Skeletal muscle tissue (tissue), 4 donors: ENCODE measurements around the gene CHPF. TPM values are rescaled to one million over a fixed set of nuclear protein-coding genes. Genes with fewer than 3 reads are reported as not detected.

ENCODE experiments used
- H3K27ac ChIP-seq: one replicate; pipeline ENCODE4 v1.7.0; 2013; ENCODE audit warnings: mild to moderate bottlenecking, low read depth, low read length, inconsistent platforms
- H3K27me3 ChIP-seq, 3 donors: one replicate each; pipeline ENCODE4 v1.7.0; 2013; ENCODE audit warnings: low read length in 3 of 3; ENCODE audit not compliant: control insufficient read depth in 3 of 3, insufficient read depth in 3 of 3
- H3K36me3 ChIP-seq, 3 donors: one replicate each; pipeline ENCODE4 v1.7.0; 2013; ENCODE audit warnings: low read length in 3 of 3; ENCODE audit not compliant: control insufficient read depth in 3 of 3, insufficient read depth in 3 of 3
- H3K4me1 ChIP-seq, 3 donors: one replicate each; pipeline ENCODE4 v1.7.0; 2013; ENCODE audit warnings: low read length in 3 of 3, mild to moderate bottlenecking in 3 of 3; ENCODE audit not compliant: control insufficient read depth in 3 of 3, insufficient read depth in 3 of 3
- H3K4me3 ChIP-seq, 3 donors: one replicate each; pipeline ENCODE4 v1.7.0; 2013; ENCODE audit warnings: low read length in 3 of 3
- H3K9ac ChIP-seq, 3 donors: one replicate each; pipeline ENCODE4 v1.7.0; 2013; ENCODE audit warnings: low read length in 3 of 3, mild to moderate bottlenecking in 3 of 3, moderate library complexity in 2 of 3, low read depth in 1 of 3
- H3K9me3 ChIP-seq, 3 donors: one replicate each; pipeline ENCODE4 v1.7.0; 2013; ENCODE audit warnings: low read length in 3 of 3; ENCODE audit not compliant: control insufficient read depth in 3 of 3
- total RNA-seq: library from RNA; depleted of rRNA; stranded (reverse); fragments of >200 nt; gene quantifications from one replicate; pipeline ENCODE4 v1.2.3, GENCODE V29; 2014
- donor health status: Osteomylitis.

Gene CHPF
- total RNA-seq, 1 donor from 2014 or later, result 33.4 TPM

DNA sequence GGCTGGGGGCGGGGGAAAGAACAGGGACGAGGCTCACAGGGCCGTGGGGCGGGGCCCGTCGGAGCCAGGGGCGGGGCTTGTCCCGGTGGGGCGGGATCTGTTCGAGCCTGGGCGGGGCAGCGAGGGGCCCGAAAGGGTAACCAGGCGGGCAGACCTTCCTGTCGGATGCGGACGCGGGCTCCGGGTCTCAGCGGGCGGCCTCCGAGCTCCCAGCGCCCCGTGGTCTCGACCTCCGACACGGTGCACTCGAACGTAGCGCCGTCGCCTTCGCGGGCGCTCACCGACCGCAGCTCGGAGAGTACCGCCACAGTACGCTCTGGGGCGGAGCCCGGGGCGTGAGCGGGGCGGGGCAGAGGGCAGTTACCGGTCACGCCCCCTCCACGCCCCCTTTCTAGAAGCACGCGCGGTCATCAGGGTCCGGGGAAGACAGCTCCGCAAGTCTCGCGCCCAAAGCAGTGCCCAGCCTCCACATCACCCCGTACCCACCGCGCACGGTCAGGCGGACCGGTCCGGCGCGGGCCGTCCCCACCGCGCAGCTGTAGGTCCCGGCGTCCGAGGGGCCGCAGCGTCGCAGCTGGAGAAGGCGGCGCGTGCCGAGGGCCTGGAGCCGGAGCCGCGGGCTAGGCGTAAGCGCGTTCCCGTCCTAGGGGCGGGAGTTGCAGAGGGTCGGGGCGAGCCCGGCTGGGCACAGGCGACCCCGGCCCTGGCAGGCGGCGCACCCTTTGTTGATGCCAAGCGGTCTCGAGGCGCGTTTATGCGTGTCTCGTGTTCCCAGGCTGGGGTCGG lies 9.0 kb upstream of the CHPF start:
- Histone ChIP-seq H3K27ac (no peak overlapping the region), H3K9me3 (no peaks in the 10 kb centered on the region), H3K36me3 (peaks cover 26 to 34% (median 28%) of the 10 kb centered on the region in 3 donors), H3K4me3 (peak overlapping the region; percentile 23 to 70 (median 67)), H3K9ac (peak overlapping the region in 2 of 3 donors; percentile 23 to 62), H3K4me1 (peaks cover 11 to 14% (median 12%) of the 10 kb centered on the region in 3 donors), H3K27me3 (peaks cover 8 to 16% (median 8%) of the 10 kb centered on the region in 3 donors)

DNA sequence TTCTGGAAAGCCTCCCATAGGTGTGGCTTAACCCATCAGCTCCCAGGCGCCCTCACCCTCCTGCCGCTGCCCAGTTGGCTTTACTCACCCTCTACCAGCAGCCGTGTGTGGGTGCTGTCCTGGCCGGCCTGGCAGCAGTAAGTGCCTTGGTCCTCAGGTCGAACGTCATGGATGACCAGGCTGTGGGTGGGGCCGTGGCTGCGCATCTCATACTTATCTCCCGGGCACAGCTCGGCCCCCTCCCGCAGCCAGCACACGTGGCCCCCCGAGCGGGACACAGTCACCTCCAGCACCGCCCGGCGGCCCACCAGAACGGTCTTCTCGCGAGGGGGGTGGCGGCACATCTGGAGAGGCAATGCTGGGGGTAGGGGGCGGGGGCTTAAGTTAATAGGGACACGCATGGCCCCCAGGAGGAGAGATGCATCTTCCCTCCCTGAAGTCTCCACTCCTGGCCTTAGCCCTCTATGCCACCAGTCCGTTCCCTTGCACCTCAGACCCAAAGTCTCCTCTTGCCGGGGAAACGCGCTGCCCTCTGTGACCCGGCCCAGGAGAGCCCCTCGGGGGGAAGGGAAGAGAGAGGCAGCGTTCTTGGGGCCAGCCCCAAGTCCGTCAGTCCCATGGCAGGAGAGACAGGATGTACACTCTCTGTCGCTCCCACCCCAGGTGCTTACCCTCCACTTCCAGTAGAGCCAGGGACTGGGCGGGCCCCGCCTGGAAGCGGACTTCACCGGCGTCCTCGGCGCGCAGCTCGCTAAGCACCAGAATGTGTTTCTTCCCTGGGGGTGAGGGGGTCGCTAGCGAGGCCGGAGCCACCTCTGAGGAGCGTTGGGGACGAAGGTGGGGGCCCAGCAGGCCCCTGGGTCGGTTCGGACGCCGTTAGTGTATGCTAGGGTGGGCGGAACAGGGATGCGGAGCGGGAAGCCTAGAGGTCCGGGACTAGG lies 8.1 kb upstream of the CHPF start:
- peaks cover 20 to 27% (median 24%) of the 10 kb centered on the region in 3 donors for H3K36me3 ChIP-seq
- no peak overlapping the region for H3K27ac ChIP-seq
- peaks cover 11 to 14% (median 12%) of the 10 kb centered on the region in 3 donors for H3K4me1 ChIP-seq
- peaks cover 8 to 16% (median 8%) of the 10 kb centered on the region in 3 donors for H3K27me3 ChIP-seq
- peak overlapping the region in 2 of 3 donors; percentile 49 to 67 for H3K4me3 ChIP-seq
- no peaks in the 10 kb centered on the region for H3K9me3 ChIP-seq
- H3K9ac ChIP-seq, result peak overlapping the region in 1 of 3 donors; percentile 25

DNA sequence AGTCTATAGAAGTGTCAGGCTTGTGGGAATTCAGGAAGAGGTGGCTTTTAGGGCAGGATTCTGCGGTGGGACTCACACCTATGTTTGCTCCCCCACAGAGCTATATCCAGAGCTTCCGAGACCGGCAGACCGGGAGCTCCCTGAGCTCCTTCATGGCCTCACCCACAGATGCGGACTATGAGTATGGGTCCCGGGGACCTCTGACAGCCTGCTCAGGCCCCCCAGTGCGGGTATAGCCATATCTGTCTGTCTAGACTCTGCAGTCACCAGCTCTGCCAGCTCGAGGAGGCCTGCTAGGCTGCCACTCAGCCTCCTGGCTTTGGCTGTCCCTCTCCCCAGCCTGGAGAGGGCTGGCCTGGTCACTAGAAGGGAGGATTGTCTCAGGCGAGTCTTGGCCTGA lies 6.0 kb upstream of the CHPF start:
- Histone ChIP-seq H3K36me3 (peaks cover 9 to 12% (median 10%) of the 10 kb centered on the region in 3 donors), H3K9ac (no peak overlapping the region), H3K27ac (no peak overlapping the region), H3K4me1 (peaks cover 12 to 15% (median 14%) of the 10 kb centered on the region in 3 donors), H3K9me3 (no peaks in the 10 kb centered on the region), H3K27me3 (peaks cover 8 to 16% (median 14%) of the 10 kb centered on the region in 3 donors), H3K4me3 (no peak overlapping the region)

DNA sequence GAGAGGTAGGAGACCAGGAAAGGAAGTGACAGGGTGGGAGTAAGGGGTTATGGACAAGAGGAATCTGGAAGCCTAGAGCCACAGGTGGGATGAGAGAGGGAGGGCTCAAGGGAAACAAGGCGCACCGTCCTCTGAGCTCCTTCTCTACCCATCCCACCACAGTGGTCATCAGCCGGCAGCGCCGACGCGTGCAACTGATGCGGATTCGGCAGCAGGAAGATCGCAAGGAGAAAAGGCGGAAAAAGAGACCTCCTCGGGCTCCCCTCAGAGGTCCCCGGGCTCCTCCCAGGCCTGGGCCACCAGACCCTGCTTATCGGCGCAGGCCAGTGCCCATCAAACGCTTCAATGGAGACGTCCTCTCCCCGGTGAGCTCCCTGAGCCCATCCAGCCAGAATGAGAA lies 5.4 kb upstream of the CHPF start:
- no peak overlapping the region for H3K27ac ChIP-seq
- peaks cover 18 to 21% (median 21%) of the 10 kb centered on the region in 3 donors for H3K4me1 ChIP-seq
- no peak overlapping the region for H3K9ac ChIP-seq
- H3K27me3 ChIP-seq, result peaks cover 8 to 14% (median 10%) of the 10 kb centered on the region in 3 donors
- H3K36me3 ChIP-seq, result peaks cover 4 to 6% (median 5%) of the 10 kb centered on the region in 3 donors
- no peak overlapping the region for H3K4me3 ChIP-seq
- no peaks in the 10 kb centered on the region for H3K9me3 ChIP-seq

DNA sequence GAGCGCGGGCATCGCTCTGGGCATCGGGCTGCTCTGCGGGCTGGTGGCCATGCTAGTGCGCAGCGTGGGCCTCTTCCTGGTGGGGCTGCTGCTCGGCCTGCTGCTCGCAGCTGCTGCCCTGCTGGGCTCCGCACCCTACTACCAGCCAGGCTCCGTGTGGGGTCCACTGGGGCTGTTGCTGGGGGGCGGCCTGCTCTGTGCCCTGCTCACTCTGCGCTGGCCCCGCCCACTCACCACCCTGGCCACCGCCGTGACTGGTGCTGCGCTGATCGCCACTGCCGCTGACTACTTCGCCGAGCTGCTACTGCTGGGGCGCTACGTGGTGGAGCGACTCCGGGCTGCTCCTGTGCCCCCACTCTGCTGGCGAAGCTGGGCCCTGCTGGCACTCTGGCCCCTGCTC lies 4.0 kb upstream of the CHPF start:
- H3K9ac ChIP-seq, result no peak overlapping the region
- peaks cover 16 to 17% (median 16%) of the 10 kb centered on the region in 3 donors for H3K4me1 ChIP-seq
- H3K9me3 ChIP-seq, result no peaks in the 10 kb centered on the region
- H3K27ac ChIP-seq, result no peak overlapping the region
- peaks cover 0 to 5% (median 2%) of the 10 kb centered on the region in 3 donors for H3K36me3 ChIP-seq
- H3K4me3 ChIP-seq, result no peak overlapping the region
- H3K27me3 ChIP-seq, result peaks cover 0 to 6% (median 3%) of the 10 kb centered on the region in 3 donors

DNA sequence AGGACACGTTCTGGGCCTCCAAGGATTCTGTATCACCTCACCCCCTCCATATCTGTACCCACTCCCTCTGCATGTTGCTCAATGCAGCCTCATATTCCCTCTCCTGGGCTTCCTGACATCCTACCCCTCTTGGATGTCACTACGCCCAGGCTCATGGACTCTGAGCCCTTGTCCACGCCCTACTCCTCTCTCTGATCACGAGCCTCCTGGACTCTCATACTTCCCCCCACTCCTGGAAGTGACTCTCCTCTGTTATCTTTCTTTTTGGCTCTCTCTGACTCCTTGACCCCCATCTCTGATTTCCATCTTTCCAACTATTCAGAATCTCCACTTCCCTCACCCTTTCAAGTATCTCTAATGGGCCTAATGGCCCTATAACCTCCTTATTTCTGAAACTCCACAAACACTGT lies 2.3 kb upstream of the CHPF start:
- H3K27me3 ChIP-seq, result peaks cover 0 to 6% (median under 1%) of the 10 kb centered on the region in 3 donors
- no peak overlapping the region for H3K27ac ChIP-seq
- no peak overlapping the region for H3K9ac ChIP-seq
- H3K4me1 ChIP-seq, result peaks cover 21 to 28% (median 24%) of the 10 kb centered on the region in 3 donors
- H3K36me3 ChIP-seq, result peaks cover 1 to 7% (median 6%) of the 10 kb centered on the region in 3 donors
- no peaks in the 10 kb centered on the region for H3K9me3 ChIP-seq
- H3K4me3 ChIP-seq, result no peak overlapping the region

DNA sequence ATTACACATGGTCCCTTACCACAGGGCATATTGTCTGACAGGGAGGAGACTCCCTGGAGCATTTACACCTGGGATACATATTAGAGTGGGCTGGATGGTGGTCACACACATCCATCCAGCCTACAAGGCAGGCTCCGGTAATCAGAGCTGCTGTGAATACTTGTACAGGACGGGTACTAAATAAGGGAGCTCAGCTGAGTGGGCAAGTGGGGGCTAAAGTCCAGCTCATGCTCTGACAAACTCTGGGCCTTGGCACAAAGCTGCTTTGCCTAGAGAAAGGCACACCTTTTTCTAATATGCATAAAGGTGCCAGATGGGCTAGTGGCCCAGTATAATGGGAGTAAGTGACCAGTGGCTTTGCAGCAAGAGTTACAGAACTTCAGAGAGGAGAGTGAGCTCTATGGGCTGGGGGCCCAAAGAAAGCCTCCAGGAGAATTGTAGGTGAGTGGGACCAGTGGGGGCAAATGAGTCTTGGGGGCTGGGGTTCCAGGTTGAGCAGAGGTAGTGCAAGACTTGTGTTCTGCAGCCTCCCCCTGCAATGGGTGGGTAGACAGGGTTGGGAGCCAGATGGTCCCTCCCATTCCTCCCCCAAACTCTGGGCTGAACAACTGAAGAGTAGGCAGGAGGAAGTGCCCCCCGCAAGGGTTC lies 1.8 kb upstream of the CHPF start:
- Histone ChIP-seq H3K27me3 (peaks cover 0 to 6% (median 0%) of the 10 kb centered on the region in 3 donors), H3K4me1 (peaks cover 21 to 28% (median 24%) of the 10 kb centered on the region in 3 donors), H3K9me3 (no peaks in the 10 kb centered on the region), H3K27ac (no peak overlapping the region), H3K36me3 (peaks cover 5 to 10% (median 7%) of the 10 kb centered on the region in 3 donors), H3K9ac (no peak overlapping the region), H3K4me3 (no peak overlapping the region)

DNA sequence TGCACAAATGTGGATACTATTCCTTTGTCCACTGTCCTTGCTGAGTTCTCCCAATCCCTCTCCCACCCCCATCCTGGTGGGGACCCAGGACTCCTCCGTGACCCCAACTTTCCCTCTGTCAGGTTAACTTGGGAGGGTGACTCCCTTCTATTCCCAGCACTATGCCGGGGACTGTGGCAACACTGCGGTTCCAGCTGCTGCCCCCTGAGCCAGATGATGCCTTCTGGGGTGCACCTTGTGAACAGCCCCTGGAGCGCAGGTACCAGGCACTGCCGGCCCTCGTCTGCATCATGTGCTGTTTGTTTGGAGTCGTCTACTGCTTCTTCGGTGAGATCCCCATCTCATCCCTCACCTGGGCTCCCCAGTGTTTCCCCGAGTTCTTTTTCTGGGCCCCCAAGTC lies 958 bp upstream of the CHPF start:
- H3K27me3 ChIP-seq, result peaks cover 0 to 6% (median 0%) of the 10 kb centered on the region in 3 donors
- H3K4me3 ChIP-seq, result peak overlapping the region; percentile 54 to 75 (median 61)
- H3K4me1 ChIP-seq, result peaks cover 21 to 28% (median 24%) of the 10 kb centered on the region in 3 donors
- H3K27ac ChIP-seq, result no peak overlapping the region
- H3K9me3 ChIP-seq, result no peaks in the 10 kb centered on the region
- H3K9ac ChIP-seq, result peak overlapping the region in 2 of 3 donors; percentile 60 to 65
- H3K36me3 ChIP-seq, result peaks cover 11 to 15% (median 14%) of the 10 kb centered on the region in 3 donors

DNA sequence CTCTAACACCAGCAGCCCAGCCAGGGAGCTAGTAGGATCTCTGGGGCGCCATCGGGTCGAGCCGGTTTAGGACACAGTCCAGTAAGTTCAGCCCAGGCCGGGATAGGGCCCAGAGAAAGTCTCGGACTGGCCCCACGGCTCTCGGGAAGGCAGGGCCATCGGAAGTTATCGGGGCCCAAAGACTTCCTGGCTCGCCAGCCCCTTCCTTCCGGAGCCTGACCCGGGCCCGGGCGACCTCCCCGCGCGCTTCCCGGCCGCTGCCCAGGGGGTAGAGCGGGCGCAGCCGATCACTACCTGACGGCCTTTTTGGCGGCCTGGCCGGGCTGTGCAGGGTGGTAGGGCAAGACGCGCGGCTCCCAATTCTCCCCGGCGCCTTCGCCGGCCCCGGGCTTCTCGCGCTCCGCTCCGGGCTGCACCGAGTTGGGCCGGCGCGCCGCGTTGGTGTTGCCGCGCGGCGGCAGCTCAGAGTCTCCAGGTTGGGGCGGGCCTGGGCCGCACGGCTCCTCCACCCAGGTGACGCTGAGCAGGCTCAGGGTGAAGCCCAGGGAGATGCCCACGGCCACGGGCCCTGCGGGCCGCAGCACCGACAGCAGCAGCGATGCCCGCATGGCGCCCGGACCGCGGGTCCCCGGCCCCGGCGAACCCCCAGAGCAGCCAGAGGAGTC lies 546 bp downstream of the CHPF start:
- peak overlapping the region; percentile 36 to 83 (median 82) for H3K9ac ChIP-seq
- H3K27me3 ChIP-seq, result peaks cover 0 to 6% (median 0%) of the 10 kb centered on the region in 3 donors
- H3K36me3 ChIP-seq, result peaks cover 15 to 22% (median 19%) of the 10 kb centered on the region in 3 donors
- no peaks in the 10 kb centered on the region for H3K9me3 ChIP-seq
- peak overlapping the region; percentile 62 to 80 (median 75) for H3K4me3 ChIP-seq
- H3K4me1 ChIP-seq, result peaks cover 21 to 28% (median 24%) of the 10 kb centered on the region in 3 donors
- peak overlapping the region; percentile 83 for H3K27ac ChIP-seq
